ENCODE data around the gene ITGB2.

ITGB2 gene

DNA sequence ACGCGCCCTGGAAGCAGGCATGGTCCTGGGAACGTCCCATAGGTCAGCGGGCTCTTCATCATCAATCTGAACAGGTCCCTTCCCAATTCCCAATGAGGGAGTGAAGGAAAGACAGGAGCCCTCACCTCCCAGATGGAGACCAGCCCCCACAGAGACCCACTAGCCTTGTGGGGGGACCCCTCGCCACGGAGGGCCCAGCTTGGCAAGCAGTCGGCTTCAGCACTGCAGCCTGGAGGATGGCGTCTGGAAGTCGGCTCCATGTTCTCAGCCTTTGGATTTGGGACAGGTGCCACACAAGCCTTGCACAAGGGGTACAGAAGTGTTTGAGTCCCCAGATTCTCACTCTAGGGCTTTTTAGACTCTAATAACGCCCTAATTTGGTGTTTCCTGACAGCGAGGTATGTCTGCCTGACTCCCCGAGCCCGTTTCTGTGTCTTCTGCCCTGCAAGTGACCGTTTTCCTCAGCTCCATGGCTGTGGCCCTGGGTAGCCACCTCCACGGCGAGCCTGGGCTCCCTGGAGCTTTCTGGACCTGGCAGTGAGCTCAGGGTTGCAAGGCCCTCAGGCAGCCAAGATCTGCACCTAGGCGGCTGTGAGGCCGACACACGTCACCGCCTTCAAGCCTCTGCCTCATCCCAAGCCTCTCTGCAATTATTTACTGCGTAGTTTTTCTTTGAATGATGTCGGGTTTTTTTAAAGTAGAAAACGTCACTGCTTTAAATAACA lies 77.8 kb downstream of the ITGB2 start:
- DNase-seq, result no peak

DNA sequence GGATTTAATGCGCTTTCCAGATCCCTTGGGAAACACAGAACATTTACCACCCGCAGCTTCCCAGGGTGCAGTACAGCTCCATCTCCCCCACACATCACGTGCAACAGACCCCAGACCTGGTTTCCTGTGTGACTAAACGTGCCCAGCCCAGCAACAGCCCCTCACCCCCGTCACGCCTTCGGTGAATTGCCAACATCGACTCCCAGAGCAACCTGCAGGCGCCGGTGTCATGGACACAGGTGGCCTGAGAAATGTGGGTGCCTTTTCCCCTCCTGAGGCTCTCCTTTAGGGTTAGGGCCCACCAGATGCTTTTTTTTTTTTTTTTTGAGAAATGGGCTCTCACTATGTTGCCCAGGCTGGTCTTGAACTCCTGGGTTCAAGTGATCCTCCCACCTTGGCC lies 78.6 kb downstream of the ITGB2 start:
- DNase-seq, result no peak

DNA sequence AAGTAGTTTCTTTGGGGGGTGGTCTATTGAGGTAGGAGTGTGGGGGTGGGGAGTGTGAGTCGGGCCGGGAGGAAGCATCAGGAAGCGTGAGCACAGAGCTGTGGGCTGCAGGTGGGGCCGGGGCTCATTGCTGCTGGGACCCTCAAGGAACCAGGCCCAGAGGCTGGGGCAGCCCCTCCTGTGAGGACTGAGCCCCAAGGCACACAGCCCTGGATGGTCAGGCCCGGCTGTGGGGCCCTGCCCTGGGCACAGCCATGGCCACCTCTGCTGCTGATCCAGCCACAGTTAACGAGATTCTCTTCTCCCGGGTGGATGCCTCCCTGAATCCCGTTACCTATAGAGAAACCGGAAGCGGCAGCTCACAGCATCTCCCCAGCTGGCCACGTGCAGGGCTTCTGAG lies 79.9 kb downstream of the ITGB2 start:
- DNase-seq, result no peak

DNA sequence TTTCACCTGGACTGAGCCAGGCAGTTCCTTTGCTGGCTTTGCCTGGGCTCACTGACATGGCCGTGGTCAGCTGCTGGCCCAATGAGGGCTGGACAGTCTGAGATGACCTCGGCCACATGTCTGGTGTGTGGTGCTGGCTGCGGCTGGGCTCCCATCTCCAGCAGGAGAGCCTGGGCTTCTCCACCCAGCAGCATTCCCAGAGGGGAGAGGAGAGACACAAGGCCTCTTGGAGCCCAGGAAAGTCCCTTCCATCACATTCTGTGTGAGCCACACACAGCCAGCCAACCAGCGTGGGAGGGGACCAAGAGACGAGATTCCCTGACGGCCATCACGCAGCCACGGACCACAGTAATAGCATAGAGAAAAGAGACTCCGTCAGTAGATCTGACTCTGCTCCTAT lies 81.7 kb downstream of the ITGB2 start:
- DNase-seq, result no peak

DNA sequence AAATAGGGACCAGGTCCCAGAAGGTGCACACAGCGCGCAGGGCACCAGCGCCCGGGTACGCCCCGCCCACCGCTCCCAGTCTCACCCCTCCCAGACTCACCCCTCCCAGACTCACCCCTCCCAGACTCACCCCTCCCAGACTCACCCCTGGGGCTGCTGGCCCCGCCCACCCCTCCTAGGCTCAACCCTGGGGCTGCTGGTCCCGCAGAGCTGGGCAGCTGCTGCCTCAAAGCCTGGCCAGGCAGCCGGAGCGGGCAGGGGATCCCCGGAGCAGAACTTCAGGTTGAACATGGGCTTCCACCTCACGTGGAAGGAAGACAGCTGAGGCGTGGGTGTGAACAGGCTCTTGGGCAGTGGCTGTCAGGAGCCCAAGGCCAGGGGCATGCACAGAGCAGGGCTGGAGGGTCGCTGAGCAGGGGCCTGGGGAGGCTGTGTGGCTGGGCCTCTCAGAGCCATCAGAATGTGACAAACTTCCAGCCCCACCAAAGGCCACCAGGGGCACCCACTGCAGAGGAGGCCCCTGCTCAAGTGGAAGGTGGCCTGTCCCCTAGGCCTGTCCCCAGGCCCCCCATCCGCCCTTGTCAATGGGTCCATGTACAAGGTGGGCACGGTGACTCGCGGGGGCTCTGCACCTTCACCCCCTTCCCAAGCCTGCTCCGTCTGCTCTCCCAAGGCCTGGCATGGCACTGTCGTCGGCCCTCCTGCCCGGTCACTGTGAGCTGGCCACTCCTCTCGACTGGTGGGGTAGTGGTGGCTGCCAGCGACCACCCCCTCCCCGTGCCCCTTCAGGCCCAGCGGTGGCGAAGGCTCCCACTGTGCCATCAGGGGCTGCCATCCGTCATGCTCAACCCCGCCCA lies 82.4 kb downstream of the ITGB2 start:
- DNase-seq, result no peak

DNA sequence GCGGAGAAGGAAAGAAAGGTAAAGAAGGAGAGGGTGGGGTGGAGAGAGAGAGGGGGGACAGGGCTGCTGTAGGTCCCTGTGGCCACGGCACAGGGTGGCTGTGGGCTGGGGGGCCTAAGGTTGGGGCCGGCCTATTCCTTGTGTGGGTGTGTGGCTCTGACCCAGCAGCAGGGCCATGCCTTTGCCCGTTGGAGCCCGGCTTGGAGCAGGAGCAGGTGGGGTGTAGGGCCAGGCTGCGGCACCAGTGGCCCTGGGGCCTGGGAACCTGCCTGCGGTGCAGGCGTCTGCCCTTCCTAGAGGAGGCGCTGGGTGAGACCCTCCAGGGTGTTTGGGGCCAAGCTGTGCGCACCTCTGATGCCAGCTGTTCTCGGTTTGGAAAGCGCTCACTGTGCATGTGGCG lies 83.2 kb downstream of the ITGB2 start:
- DNase-seq, result no peak

DNA sequence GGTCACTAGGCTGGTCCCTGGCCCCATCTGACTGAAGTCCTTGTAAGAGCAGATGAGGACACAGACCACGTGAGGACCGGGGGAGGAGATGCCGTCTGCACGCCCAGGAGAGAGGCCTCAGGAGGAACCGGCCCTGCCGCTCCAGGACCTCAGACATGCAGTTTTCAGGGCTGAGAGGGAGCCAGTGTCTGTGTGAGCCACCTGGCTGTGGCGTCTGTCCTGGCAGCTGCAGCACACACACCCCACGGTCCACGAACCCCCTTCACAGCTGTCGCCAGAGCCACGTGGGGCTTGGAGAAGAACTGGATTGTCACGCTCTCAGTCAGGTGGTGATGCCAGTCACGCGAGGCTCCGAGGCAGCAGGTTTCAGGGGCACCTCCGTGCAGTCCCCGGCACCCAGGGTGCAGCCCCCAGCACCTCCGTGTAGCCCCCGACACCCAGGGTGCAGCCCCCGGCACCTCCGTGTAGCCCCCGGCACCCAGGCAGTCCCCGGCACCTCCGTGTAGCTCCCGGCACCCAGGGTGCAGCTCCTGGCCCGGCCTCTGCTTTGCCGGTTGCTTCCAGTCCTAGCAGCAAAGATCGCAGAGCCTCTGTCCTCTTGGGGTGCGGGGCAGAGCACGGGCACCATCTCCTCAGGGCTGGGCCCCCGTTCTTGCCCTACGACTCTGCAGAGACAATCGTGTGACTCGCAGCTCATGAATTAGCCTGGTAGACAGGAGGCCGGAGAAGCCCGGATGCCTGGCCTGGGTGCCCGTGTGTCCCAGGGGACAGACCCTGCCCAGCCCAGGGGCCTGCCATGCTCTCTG lies 83.8 kb downstream of the ITGB2 start:
- DNase-seq, result no peak

DNA sequence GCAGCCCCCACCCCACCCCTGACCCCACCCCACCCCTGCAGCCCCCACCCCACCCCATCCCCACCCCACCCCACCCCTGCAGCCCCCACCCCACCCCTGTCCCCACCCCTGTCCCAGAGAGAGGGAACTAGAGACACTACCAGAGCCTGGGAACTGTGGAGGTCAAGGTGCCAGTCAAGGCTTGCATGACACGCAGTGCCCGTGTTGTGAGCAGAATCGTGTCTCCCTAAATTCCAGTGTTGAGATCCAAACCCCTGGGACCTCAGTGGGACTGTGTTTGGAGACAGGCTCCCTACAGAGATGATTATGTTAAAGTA lies 84.4 kb downstream of the ITGB2 start:
- no peak for DNase-seq

Data from amniotic stem cell (primary cell).